GM12872 (cell line): ENCODE results near the gene CDON.

Source experiments
- CTCF ChIP-seq: IDR thresholded peaks from 3 replicates; pipeline ENCODE4 v1.5.1; 2011; ENCODE audit warnings: low read depth, mild to moderate bottlenecking, low read length, moderate library complexity; ENCODE audit not compliant: insufficient read depth

CDON gene

GRCh38 chr11:125923012-125923579, 139.6 kb downstream of the CDON start:
- peak; percentile 82 for TF ChIP-seq CTCF

GRCh38 chr11:125922156-125922555, 140.5 kb downstream of the CDON start:
- TF ChIP-seq CTCF: no peak

- no peak for TF ChIP-seq CTCF
Measured at GRCh38 chr11:125921042-125921441, 141.6 kb downstream of the CDON start.

- no peak for TF ChIP-seq CTCF
Measured at GRCh38 chr11:125918140-125918840, 144.4 kb downstream of the CDON start.

- TF ChIP-seq CTCF: no peak
Measured at GRCh38 chr11:125916683-125917347, 145.9 kb downstream of the CDON start.

GRCh38 chr11:125910226-125910849, 152.3 kb downstream of the CDON start:
- no peak for TF ChIP-seq CTCF
